Glomerular endothelial cell (primary cell): ENCODE data around the gene MAML2. TPM values are rescaled to one million over a fixed set of nuclear protein-coding genes. Genes with fewer than 3 reads are reported as not detected.

Experiments
- DNase-seq: peaks from one replicate; pipeline ENCODE4 v3.0.0-alpha.2; 2011; ENCODE audit warnings: low read depth, low spot score; ENCODE audit errors: extremely low read depth
- total RNA-seq: library from RNA; depleted of rRNA; stranded (reverse); fragments of >200 nt; gene quantifications from 2 replicates; pipeline ENCODE4 v1.2.3, GENCODE V29; 2015

The MAML2 gene
- total RNA-seq = 10.7 and 20.0 TPM in 2 replicates

- peak; percentile 56 for DNase-seq
Observed at GRCh38 chr11:96342961-96343711, at the start of gene MAML2. TSS of gene MAML2 (minus strand) at chr11:96343195. CDS start at chr11:96341895, 1,300 bp downstream.

- no peak for DNase-seq
Observed at GRCh38 chr11:96391698-96392307, 48.8 kb upstream of the MAML2 start.

DNA sequence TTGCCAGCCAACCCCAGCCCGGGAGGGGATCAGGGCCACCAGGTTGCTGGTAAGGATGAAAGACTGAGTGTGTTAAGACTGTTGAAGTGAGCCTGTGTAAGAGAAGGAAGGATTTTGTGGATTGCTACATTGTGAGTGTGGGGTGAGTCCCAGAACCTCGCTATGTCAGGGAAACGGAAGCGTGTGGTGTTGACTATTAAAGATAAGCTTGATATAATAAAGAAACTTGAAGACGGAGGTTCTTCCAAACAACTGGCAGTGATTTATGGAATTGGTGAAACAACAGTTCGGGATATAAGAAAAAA, 47.4 kb upstream of the MAML2 start:
- no peak for DNase-seq

- DNase-seq = no peak
Observed at GRCh38 chr11:96389720-96390487, 46.9 kb upstream of the MAML2 start, which contains the start of the genes CCDC82 and JRKL. TSS of gene CCDC82 (minus strand) at chr11:96389912. CDS start at chr11:96384747, 5,165 bp downstream. TSS of gene JRKL (plus strand) at chr11:96390013. CDS start at chr11:96390650, 637 bp downstream.

GRCh38 chr11:96388891-96389719, 46.1 kb upstream of the MAML2 start:
- no peak for DNase-seq

DNA sequence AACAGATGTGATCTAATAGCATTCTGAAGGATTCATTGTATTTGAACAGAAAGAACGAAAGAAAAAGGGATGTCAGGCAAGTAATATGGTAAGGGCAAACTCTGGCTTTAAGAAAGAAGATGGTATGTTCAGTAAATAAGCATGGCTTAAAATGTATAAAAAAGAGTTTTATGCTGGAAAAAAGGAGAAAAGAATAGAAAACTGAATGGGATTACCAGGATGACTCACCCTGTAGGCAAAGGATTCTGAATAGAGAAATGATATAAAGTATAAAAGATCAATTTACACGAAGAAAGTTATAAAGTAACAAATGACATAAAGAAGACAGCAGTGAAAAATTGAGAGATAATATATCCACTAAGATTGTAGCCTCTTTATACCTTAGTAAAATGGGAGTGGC, 42.2 kb upstream of the MAML2 start:
- no peak for DNase-seq

- no peak for DNase-seq
Observed at GRCh38 chr11:96384156-96384555, 41.2 kb upstream of the MAML2 start.

- DNase-seq = no peak
Observed at GRCh38 chr11:96376796-96377195, 33.8 kb upstream of the MAML2 start.

DNA sequence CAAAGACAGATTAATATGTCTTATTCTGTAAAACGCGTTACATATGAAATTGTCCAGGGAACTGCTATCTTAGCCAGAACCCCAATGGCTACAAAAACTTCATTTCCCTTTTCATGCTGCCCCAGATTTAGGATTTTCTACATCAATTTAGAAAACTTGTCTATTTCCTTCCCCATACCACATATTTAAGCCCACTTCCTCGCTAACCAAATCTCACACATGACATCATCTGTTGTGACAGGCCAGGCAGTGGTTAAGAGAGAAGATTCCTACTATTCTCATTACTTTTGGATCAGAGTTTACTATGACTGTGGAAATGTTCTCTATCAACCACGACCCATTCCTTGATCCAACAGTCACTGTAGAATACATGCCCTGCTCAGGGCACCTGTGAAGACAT, 30.8 kb upstream of the MAML2 start:
- no peak for DNase-seq

DNA sequence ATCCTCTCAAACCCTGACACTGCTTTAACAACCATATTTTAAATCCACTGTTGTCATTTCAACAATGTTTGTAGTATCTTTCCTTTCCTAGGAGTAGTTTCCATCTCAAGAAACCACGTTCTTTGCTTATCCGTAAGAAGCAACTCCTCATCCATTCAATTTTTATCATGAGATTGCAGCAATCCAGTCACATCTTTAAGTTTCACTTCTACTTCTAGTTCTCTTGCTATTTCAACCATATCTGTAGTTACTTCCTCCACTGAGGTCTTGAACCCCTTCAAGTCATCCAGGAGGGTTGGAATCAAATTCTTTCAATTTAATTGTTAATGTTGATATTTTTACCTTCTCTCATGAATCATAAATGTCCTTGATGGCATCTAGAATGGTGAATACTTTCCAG, 24.3 kb upstream of the MAML2 start:
- no peak for DNase-seq

DNA sequence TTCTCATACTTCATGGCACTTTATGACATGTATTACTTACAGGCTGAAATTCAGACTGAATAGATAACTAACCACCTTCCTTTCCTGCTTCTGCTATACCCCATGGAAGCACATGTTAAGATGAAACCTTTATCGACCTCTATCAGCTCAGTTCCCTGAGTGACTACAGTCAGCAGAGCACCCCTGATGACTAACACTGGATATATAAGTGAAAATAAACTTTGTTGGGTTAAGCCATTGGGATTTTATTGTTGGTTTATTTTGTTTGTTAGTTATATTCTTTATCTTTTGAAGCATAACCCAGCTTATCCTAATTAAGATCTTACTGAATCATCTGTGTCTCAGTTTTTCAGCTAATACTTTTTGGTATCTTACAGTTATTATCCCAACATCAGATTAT, 23.0 kb upstream of the MAML2 start:
- DNase-seq = no peak

GRCh38 chr11:96365493-96365892, 22.5 kb upstream of the MAML2 start:
- no peak for DNase-seq

- DNase-seq = no peak
Observed at GRCh38 chr11:96361778-96362177, 18.8 kb upstream of the MAML2 start.

- DNase-seq = no peak
Observed at GRCh38 chr11:96358321-96358720, 15.3 kb upstream of the MAML2 start.

DNA sequence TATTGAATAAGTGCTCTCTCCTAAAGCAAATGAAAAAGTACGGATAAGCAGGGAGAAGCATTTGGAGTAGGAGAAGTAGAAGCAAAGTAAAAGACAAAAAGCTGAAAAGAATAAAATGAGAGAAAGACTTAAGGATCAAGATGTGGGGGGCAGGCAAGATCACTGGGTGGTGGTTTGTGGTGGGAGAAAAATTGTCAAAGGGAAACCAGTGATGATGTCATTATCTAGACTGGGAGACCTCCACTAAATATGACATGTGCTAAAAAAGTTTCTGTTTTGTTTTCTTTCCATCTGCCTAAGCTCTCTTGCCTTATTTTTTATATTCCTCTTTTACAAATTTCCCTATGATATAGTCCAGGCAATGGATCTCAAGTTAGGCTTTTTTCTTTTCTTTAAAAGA, 14.8 kb upstream of the MAML2 start:
- DNase-seq = no peak

GRCh38 chr11:96356848-96357247, 13.9 kb upstream of the MAML2 start:
- DNase-seq = no peak

DNA sequence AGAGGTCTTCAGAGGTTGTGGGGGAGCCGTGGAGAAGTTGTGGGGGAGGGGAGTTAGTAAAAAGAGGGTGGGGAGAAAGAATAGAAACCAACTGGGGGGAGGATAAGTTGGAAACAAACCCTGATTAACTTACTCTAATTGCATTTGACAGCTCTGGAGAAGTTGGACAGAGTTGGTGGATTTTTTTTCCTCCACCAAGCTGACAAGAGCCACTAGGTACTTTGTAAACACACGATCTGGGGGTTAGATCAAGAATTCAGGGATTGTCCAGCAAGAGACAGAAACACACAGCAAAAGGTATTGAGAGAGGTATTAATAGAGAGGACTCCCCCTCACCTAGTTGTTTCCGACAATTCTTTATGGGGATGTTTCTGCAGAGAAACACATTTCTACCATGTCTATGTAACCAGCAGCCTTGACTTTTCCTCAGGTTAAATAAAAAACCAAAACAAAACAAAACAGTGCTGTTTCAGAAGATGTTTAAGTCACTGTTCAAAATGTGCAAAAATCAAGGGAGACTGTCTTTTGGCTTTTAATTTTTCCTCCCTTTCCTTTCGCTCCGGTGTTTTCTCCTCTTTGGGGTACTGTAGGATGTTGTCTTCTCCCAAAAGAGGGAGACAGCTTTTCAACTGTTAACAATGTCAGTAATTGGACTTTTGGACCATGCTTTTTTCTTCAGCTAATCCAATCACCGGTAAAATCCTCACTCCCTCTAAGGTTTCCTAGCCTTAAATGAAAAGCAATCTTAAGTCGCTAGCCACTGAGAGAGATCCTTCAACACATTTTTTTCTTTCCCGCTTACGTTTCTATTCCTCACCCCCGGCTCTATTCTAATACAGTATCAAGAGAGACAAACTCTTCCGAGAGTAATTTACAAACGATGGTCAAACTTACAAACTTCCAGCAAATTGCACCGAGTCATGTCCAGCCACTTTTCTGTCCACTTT, 708 bp downstream of the MAML2 start:
- no peak for DNase-seq

DNA sequence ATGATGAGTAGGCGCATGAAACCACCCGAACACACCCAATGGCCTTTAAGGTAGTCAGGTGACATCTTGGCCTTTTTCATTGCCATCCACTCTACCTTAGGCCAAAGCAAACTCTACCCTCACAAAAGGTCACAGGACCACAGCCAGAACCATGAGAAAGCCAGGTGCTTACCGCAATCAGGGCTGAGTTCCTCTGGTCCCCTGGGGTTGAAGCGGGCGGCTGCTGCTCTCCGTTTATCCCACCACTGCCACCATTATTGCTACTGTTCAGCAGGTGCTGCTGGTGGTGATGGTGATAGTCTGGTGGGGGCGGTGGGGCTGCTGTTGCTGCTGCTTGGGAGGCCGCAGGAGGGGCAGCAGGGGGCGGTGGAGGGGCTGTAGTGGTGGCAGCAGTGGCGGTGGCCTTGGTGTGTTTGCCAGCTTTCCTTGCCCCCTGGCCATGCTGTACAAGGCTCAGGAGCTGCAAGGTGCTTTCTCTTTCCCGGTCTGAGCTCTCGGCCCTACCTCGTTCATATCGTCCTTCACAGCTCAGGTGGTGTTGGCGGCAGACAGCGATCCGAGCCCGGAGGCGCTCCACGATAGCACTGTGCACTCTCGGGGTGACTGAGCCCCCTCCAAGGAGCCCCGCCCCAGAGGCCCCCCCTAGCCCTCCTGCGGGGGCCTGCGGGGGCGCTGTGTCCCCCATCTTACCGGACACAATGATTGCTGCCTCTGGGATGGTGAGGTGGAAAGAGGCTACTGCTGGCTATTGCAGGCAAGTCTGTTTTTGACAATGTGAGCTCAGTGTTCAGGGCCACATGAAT, 1.6 kb downstream of the MAML2 start:
- no peak for DNase-seq

- DNase-seq = no peak
Observed at GRCh38 chr11:96340555-96340885, 2.5 kb downstream of the MAML2 start.
